ENCODE data around the gene COA5.

The COA5 gene, protein sequence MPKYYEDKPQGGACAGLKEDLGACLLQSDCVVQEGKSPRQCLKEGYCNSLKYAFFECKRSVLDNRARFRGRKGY

DNA sequence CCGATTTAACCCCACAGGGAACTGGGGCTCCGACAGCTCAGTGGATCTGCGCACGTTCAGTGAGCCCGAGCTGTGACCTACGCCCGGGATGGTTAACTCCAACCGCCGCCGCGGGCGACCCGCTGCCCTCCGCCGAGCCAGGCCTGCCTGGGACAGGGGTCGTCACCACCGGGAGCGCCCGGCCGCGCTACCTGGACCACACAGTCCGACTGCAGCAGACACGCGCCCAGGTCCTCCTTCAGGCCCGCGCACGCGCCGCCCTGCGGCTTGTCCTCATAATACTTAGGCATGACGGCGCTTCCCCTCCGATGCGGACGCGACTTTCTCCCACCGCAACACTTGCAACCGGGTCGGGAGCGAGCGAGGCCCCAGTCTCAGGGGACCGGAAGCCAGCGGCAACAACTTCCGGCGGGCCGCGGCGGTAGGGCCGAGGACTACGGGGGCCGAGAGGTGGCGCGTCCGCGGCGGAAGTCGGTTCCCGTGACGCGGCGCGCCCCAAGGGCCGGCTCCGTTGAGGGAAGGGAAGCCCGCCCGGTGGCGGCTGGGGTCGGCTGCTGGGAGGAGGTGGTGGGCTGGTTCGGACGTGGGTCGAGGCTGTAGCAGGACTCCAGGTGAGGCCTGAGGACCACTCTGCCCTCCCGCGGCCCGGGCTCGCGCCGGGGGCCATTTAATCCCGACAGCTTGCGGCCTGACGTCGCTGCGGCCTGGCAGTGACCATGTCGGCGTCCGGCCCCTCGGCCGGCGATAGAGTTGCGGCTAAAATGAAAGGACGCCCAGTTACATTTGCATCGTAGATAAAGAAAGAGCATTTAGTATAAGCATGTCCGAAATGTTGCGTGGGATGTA lies at the start of gene COA5, which contains the start of gene UNC50:
Gene COA5, minus strand, starts transcription at position 397 of the 846 bp plus-strand sequence. Its CDS starts 107 bp downstream, at position 290.
Gene UNC50, plus strand, starts transcription at position 474 of the 846 bp plus-strand sequence. CDS start 1,171 bp downstream, outside the sequence.
- DNase-seq: peak; percentile 78 to 85

DNA sequence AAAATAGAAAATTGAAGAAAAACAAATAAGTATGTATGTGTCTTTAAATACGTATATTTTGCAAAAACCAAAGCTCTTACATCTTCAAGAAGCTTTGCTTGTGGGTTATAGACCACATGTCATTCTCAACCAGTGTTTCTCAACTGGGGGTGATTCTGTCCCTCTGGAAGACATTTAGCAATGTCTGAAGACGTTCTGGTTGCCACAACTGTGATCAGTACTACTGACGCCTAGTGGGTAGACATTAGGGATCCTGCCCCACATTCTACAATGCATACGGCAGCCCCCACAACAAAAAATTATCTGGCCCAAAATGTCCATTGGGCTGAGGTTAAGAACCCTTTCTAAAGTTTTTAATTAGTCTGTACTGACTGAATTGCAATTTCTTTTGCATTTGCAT lies 48.5 kb upstream of the COA5 start:
- DNase-seq: no peak

DNA sequence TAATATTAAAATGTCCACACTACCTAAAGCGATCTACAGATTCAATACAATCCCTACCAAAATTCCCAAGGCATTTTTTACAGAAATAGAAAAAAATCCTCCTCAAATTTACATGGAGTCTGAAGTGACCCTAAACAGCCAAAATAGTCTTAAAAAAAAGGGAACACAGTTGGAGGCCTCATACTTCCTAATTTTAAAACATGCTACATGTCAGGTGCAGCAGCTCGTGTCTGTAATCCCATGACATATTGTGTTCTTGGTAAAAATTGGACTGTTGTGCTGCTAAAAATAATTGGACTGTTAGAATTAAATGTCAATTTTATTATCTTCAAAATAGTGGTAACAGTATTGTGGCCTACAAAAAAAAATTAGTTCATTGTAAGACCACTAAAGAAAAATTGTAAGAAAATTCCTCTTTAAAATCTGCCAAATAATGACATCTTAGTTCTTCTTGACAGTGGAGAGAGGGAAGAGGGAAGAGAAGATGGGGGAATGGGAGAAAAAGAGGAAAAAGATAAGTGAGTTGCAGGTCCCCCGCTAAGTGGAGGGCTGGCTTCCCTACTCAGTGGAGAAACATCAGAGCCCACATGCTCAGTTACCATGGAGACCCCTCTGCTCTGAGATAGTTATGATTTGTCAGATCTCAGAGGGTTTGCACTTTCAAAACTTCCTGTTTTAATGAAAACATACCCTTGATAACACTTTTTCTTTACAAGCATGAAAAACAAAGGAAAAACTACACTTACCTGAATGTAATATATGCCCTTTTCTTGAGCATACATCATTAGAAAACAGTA lies 46.6 kb upstream of the COA5 start:
- no peak for DNase-seq

DNA sequence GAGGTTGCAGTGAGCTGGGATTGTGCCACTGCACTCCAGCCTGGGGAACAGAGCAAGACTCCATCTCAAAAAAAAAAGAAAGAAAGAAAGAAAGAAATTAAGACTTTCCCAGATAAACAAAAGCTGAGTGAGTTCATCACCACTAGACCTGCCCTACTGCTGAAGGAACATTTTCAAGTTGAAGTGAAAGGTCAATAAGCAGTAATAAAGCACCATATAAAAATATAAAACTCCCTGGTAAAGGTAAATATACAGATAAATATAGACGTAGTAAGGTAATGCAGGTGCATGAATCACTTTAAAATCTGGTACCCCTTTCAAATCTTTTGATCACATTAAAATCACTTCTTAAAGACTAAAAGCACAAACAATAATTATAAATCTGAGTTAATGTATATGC lies 42.7 kb upstream of the COA5 start:
- no peak for DNase-seq

DNA sequence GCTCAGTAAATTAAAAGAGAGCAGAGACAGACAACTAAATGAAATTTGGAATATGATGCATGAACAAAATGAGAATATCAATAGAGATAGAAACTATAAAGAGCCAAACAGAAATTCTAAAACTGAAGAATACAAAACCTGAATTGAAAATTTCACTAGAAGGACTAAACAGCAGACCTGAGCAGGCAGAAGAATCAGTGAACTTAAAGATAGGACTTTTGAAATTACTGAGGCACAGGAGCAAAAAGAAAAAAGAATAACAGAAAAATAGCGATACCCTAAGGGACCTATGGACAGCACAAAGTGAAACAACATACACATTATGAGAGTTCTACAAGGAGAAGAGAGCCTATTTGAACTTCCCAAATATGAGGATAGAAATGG lies 41.7 kb upstream of the COA5 start:
- DNase-seq: no peak

DNA sequence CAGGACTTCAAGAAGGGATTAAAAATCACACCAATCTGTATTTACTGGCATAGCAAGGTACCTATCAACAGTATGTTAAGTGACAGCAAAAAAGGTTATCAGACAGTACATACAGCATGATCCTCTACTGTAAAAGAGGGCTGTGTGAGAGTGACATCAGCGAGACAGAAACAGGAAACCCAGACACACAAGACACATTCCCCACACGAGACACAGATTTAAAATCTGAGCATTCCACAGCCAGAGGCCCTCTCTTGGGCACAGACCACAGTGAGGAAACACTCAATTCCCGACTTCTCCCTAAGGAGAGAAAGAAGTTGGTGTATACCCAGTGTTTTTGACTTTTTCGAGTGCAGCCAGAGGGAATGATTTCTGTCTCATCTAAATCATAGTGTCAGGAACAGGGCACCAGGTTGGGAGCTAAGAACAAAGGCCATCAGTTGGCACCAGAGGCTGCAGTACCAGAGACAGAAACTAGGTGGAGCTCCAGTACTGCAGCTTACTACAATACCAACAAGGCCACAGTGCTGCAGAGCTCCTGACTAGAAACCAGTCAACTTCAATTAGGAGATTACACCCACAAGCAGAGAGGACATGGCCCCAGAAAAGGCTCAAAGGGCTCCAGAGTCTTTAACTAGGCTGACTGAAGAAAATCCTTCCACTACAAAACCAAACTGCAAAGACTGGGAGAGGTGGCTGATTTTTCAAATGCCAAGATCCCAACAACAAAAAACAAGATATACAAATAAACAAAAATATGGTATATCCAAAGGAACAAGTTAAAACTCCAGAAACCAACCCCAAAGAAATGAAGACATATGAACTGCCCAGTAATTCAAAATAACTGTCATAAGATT lies 41.1 kb upstream of the COA5 start:
- peak; percentile 53 to 60 for DNase-seq

DNA sequence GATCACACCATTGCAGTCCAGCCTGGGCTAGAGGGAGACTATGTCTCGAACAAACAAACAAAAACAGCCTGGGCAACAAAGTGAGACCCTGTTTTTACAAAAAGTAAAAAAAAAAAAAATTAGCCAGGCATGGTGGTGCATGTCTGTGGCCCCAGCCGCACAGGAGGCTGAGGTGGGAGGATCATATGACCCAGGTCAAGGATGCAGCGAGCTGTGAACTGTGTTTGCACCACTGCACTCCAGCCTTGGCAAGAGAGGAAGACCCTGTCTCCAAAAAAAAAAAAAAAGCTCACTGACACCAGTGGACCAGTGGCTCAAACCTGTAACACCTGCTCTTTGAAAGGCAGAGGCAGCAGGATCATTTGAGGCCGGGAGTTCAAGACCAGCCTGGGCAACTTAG lies 40.1 kb upstream of the COA5 start:
- no peak for DNase-seq

DNA sequence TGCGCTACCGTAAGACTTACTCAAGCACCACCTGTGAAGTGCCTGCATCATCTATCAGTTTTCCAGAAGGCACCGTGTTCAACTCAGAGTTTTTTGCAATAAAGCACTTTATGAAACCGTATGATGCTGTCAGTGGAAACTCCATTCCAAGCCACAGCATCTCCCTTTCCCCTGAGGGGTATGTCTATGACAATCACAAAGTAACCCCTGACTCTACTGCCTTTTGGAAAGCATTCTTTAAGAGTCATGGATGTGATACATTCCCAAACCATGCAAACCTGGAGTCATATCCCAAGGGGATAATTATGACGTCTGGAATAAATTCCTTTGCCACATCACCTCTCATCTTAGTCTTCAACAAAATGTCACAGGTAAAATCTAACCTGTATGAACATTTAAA lies 39.3 kb upstream of the COA5 start:
- DNase-seq: no peak

DNA sequence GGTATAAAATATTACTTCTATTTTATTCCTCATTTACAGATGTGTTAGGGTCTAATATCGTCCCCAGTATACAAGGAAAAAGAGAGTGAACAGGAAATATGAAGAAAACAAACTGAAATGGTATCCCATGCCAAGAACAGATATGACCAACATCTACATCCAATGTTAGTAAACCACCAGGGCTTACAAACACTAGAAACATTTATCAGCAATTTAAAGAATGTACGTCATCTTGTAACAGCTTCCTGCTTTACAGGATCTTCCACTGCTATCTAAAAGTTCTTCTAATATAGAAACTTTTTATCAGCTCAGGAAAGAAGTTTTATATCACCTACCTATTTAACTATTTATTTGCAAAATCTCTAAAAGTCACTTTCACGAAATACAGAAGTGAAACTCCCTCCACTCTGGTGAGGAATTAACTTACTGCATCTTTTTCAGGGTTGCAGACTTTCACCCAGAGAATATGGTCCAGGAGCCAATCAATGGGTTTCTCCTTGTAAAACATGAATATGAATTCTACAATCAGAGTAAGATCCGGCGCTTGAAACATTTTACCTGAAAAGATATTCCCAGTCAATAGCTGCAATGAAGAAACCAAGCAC lies 35.3 kb upstream of the COA5 start:
- DNase-seq: no peak

DNA sequence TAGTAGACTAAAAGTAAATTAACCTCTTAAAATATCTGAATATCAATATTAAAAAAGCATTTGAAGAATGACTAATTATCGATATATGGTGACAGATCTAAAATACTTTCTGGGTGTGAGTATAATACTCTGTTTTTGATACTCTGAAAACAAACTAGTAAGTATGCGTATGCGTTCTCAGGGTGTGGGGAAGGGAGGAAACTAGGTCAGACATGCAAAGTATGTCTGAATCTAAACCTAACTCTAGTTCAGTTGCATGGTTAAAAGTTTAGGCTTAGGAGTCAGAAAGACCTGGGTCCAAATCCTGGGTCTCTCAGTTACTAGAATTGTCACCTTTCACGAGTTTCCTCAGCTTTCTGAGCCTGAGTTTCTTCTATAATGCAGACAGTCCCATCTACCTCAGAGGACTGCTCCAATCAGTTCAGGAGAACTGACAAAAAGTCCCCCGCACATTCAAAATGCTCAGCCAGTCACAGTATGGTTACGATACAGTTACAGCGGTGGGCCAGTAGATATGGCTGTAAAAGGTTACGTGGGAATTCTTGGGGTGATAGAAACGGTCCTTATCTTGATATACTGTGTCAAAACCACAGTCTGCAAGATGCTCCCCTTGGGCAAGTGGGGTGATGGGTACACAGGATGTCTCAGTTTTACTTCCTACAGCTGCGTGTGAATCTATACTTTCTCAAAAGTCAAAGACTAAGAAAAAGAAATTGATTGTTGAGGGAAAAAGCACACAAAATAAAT lies 29.3 kb upstream of the COA5 start:
- DNase-seq: no peak

DNA sequence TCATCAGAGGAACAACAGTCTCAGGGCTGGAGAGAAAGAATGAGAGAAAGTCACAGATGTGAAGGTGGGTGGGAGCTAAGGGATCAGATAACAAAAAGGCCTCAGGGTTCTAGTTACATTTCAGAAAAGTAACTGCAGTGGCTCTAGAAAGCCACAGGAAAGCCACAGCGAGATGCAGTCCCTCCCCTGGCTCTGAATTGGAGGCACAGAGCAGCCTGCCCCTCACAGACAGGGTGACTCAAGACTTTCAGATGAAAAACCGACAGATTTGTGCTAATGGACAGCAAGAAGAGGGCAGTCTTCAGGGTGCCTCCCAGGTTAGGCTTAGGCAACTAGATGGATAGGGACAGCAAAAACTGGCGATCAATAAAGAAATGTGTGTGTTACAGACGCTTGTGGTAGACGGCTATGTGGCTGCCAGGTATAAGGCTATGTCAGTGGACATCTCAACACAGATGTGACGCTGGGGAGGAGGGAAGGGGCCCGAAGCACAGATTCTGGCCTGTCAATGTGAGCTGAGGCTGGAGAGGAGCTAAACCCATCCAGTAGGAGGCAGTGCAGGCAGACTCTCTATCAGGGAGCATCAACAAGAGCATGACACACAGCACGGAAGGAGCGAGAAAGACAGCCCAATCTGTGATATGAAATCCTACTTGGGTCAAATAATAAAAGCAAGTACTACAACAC lies 26.2 kb upstream of the COA5 start:
- no peak for DNase-seq

DNA sequence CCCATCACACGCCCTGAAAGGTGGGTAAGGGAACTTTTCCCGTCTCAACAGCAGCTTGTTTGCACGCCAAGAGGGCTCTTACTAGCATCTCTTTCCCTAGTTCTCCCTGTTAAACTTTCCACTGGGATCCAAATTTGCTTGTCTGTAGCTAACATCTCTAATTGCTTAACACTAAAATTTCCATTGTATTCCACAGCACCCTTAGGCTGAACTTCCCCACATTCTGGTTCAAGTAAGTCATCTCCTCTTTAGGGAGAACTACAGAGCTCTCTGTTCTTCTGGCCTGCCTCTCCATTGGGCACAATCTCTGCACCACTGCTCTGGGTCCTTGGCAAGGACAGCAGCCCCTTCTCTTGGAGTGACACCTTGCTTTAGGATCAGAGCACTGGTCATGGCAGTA lies 24.0 kb upstream of the COA5 start:
- DNase-seq: no peak

DNA sequence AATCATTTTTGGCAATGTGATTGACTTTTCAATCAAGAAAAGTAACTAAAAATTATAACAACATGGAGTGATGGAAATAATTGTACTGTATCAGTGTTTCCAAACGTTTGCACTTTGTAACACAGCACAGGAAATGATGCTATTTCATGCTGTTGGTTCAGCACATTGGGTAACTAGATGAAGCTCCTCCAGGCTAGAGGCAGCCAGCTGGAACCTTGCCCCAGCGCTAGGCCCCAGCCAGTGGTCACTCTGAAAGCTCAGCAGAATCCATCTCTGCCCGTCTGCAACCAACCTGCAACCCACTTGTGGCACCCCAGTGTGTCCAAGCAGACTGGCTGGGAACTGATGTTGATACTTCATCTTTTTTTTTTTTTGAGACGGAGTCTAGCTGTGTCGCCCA lies 15.3 kb upstream of the COA5 start:
- no peak for DNase-seq

DNA sequence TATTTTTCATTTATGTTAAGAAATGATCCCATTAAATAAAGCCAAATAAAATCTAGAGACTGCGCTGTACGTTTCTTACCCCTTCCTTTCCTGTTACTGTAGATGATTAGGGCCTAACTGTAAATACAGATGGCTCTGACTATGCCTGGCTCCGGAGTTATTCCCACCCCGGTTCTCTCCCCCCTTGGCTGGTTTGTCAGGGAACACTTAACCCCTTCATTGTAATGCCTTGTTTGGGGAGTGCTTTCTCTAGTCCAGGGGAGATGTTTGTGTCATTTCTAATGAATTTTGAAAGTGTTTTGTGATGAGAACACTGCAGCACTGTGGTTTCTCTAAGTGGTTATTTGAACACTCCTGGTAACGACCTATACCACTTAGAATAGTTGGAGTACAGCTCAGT lies 8.8 kb upstream of the COA5 start:
- no peak for DNase-seq

DNA sequence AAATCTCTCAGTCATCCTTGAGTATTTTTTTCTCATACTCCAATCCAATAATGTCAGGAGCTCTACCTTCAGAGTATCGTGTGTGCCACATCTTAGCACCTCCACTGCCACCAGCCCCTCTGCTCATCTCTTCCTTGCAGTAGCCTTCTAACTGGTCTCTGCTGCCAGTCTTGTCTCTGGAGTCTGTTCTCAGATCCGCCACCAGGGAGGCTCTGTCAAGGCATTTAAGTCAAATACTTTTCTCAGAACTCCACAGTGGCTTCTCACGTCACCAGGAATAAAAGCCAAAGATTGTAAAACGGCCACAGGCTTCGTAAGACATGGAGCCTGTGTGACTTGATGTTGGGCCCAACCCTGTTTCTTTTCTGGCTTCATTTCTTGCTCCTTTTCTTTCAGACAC lies 7.2 kb upstream of the COA5 start:
- no peak for DNase-seq

DNA sequence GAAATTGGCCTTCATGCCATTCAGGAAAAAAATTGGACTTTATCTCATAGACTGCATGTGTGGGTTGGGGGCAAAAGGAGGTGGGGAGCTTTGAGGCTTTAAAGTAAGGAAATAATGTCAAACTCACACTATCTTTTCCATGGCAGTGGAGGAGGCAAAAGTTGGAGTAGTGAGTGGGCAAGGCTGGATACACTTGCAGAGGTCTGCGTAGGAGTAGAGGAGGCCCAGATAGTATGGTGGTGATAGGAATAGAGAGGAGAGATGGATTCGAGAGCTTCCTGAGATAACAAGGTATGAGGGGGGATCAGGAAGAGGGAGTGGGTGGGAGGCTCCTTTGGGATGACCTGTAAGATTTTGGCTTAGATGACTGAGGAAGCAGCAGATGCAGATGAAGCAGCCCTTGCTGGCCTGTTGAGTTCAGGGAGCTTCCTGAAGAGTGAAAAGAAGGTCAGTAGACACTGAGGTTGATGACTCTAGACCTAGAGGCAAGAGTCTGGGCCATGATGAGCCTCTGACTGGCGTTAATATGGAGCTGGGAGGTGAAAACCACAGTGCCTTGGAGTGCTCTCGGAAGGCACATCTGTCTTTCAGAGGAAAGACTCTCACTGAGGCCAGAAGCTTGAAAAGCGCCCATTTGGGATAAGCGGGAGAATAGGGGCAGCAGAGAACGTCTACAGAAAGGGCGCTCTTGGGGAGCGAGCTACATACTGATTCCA lies 5.9 kb upstream of the COA5 start:
- no peak for DNase-seq

DNA sequence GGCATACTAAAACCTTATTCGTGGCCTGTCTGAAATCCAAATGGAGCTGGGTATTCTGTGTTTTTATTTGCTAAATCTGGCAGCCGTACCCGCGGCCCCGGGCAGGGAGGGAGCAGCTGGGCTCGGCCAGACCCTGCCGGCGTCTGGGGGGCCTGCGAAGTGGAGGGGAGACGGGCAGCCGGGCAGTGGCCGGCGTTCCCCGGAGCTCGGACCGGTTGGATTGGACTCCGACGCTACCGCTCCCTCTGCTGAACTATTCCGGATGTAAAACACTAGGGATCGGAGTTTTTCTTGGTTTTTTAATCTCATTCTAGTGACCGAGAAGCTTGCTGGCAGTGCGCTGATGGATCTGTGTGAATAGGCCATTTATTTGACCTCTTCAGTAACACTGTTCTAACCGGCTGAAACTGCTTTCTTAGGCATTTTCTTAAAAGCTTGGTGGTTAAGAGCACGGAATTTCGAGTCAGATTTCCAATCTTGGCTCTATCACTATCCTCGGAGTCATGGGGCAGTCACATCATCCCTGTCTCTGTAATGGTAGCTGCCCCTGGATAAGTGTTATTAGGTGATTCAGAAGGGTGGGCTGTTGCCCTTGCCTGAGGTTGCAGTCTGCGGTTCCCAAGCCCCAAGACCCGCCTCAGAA lies 771 bp upstream of the COA5 start:
- no peak for DNase-seq

DNA sequence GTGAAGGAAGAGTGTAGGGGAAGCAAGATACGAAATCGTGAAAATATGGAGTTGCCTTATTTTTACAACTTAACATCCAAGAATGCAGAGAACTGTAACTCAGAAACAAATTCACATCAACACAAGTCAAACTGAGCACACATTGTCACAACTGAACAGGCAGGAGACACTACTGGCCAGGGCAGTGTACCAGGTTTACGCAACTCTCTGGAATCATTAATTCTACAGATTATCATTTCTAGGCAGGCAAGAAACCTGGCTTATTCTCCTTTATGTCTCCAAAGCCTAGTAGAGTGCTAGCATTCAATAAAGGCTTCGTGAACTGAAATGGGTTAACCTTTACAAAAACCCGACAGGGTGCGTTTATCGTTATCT lies 584 bp downstream of the COA5 start:
- no peak for DNase-seq

DNA sequence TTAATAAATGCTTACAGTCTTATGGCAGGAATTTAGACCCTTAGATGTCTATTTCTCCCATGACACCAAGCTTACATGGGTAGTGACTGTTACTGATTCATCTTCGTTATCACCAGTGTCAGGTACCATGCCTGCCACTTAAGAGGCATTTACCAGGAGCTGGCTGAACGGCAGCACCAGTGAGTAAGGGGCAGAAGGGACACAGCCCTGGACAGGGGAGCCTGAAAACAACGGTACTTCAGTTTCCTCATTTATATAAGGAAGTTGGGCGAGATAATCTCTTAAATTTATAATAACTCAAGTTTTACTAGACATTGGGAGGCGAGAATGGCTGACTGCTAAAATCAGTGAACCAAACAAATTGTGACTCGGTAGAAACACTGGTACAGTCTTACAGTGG lies 1.2 kb downstream of the COA5 start:
- DNase-seq: no peak

DNA sequence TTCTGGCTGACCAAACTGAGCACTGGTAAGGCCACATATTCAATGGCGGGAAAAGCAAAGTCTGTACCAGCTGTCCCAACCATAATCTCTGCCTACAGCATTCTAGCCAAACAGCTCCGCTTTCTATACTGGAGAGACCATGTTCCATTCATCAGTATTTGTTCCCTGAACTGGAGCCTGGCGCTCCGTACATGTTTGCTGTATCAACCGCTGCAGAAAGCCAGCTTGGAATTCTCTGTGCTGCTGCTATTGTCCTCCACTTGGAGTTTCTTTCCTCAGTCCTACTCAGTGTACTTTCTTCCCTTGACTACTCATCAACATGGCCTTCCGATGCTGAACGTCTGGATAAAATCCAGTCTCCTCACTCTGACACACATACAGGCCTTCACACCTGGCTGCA lies 1.9 kb downstream of the COA5 start:
- DNase-seq: no peak
